ENCODE data around the gene COPS4.

DNA sequence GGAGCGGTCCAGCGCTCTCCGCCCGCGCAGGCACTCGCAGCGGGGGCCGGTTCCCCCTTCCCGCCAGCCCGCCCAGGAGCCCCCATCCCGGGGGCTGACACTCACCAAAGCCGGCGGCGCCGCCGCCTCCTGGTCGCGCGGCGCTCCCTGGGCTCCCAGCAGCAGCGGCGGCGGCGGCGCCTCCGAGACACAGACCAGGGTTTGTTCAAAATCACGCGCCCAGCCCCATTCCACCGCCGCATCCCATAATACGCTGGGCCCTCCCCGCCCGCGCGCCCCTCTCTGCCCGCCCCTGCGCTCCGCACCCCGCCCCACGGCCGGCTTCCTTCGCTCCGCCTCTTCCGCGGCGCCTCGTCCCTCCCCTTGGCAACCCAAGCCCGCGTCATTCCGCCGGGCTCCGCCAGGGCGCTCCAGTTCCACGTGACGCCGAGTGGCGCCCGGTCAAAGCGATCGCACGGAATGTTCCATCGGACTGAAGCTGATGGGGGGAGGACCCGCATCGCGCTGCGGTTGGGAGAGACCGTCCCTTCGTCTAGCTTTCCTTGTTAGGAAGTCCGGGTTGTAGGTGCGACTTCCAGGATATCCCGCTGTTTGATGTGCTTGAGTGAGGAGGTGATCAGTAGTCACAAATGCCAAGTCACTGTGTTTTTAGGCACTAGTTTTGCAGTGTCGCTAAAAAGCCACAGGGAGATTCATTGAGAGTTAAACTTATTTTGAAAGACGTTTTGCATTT lies 22.1 kb upstream of the COPS4 start:
- TF ChIP-seq, protein P1, sequence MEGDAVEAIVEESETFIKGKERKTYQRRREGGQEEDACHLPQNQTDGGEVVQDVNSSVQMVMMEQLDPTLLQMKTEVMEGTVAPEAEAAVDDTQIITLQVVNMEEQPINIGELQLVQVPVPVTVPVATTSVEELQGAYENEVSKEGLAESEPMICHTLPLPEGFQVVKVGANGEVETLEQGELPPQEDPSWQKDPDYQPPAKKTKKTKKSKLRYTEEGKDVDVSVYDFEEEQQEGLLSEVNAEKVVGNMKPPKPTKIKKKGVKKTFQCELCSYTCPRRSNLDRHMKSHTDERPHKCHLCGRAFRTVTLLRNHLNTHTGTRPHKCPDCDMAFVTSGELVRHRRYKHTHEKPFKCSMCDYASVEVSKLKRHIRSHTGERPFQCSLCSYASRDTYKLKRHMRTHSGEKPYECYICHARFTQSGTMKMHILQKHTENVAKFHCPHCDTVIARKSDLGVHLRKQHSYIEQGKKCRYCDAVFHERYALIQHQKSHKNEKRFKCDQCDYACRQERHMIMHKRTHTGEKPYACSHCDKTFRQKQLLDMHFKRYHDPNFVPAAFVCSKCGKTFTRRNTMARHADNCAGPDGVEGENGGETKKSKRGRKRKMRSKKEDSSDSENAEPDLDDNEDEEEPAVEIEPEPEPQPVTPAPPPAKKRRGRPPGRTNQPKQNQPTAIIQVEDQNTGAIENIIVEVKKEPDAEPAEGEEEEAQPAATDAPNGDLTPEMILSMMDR (IDR thresholded peaks at IDR 0.05): peak; percentile 23 to 70 (median 58)
- peak; percentile 45 to 50 for TF ChIP-seq POLR2A (IDR thresholded peaks at IDR 0.05)
